ENCODE results near the gene HNRNPAB.

GRCh38 chr5:178257650-178258049, 53.3 kb downstream of the HNRNPAB start:
- TF ChIP-seq POLR2A (IDR thresholded peaks at IDR 0.05), result no peak
- TF ChIP-seq CTCF (IDR thresholded peaks at IDR 0.05), result no peak
